ENCODE data around the gene IFIT3. TPM values are rescaled to one million over a fixed set of nuclear protein-coding genes. Genes with fewer than 3 reads are reported as not detected.

The IFIT3 gene
- total and polyA plus RNA-seq, 2 donors (not counting 1 experiment from before 2014, with no cell fraction given), result 1.5 to 4.2 TPM

DNA sequence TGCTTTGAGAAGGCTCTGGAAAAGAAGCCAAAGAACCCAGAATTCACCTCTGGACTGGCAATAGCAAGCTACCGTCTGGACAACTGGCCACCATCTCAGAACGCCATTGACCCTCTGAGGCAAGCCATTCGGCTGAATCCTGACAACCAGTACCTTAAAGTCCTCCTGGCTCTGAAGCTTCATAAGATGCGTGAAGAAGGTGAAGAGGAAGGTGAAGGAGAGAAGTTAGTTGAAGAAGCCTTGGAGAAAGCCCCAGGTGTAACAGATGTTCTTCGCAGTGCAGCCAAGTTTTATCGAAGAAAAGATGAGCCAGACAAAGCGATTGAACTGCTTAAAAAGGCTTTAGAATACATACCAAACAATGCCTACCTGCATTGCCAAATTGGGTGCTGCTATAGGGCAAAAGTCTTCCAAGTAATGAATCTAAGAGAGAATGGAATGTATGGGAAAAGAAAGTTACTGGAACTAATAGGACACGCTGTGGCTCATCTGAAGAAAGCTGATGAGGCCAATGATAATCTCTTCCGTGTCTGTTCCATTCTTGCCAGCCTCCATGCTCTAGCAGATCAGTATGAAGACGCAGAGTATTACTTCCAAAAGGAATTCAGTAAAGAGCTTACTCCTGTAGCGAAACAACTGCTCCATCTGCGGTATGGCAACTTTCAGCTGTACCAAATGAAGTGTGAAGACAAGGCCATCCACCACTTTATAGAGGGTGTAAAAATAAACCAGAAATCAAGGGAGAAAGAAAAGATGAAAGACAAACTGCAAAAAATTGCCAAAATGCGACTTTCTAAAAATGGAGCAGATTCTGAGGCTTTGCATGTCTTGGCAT, 21.1 kb upstream of the IFIT3 start:
- Mint-ChIP-seq H3K4me1 (peaks cover 41% of the 10 kb centered on the region), H3K27ac (no peak overlapping the region), H3K9me3 (ENCODE audit: insufficient read depth) (no peaks in the 10 kb centered on the region), H3K4me3 (no peak overlapping the region), H3K27me3 (no peaks in the 10 kb centered on the region)
- intact Hi-C loops (cut with micrococcal nuclease), result no loop called here
- ATAC-seq (ENCODE audit: low read depth) (no peak), DNase-seq (no peak)
- Histone ChIP-seq H3K9ac (ENCODE audit: low read length) (no peak overlapping the region), H3K4me2 (replicated peaks; ENCODE audit: low read depth, low read length, poor library complexity, severe bottlenecking) (no peak overlapping the region), H3K36me3 (replicated peaks in 1 of 2; ENCODE audit: control extremely low read depth in 1 of 2, control insufficient read depth in 1 of 2, extremely low read depth in 1 of 2, insufficient read depth in 2 of 2, low read length in 1 of 2) (peaks cover 0 to 35% of the 10 kb centered on the region in 2 experiments), H3K79me2 (ENCODE audit: control insufficient read depth, insufficient read depth, low read length) (peaks cover 28% of the 10 kb centered on the region), H3K27ac (ENCODE audit: low read length in 2 of 2) (no peak overlapping the region), H3K4me1 (ENCODE audit: control insufficient read depth in 2 of 2, insufficient read depth in 2 of 2, low read length in 2 of 2) (peaks cover 21 to 23% of the 10 kb centered on the region in 2 donors), H3K9me3 (ENCODE audit: control extremely low read depth in 1 of 3, control insufficient read depth in 2 of 3, insufficient read depth in 1 of 3, low read length in 2 of 3) (no peaks in the 10 kb centered on the region), H4K20me1 (ENCODE audit: control insufficient read depth, insufficient read depth, low read length, poor library complexity, severe bottlenecking) (peaks cover 11% of the 10 kb centered on the region), H3K4me3 (ENCODE audit: control extremely low read depth in 1 of 5, extremely low read depth in 1 of 5, insufficient read depth in 1 of 5, low read depth in 2 of 5, low read length in 4 of 5) (no peak overlapping the region), H2AFZ (ENCODE audit: insufficient read depth, low read depth, low read length, poor library complexity, severe bottlenecking) (no peak overlapping the region), H3K27me3 (replicated peaks in 1 of 4; ENCODE audit: control extremely low read depth in 1 of 4, control insufficient read depth in 3 of 4, insufficient read depth in 4 of 4, low read length in 3 of 4) (no peaks in the 10 kb centered on the region)
- POLR2A ChIA-PET, result no interaction called here
- 100% methylated on average over 6 of the region's 13 CpGs for WGBS (ENCODE audit: insufficient coverage)
- TF ChIP-seq, protein P1, sequence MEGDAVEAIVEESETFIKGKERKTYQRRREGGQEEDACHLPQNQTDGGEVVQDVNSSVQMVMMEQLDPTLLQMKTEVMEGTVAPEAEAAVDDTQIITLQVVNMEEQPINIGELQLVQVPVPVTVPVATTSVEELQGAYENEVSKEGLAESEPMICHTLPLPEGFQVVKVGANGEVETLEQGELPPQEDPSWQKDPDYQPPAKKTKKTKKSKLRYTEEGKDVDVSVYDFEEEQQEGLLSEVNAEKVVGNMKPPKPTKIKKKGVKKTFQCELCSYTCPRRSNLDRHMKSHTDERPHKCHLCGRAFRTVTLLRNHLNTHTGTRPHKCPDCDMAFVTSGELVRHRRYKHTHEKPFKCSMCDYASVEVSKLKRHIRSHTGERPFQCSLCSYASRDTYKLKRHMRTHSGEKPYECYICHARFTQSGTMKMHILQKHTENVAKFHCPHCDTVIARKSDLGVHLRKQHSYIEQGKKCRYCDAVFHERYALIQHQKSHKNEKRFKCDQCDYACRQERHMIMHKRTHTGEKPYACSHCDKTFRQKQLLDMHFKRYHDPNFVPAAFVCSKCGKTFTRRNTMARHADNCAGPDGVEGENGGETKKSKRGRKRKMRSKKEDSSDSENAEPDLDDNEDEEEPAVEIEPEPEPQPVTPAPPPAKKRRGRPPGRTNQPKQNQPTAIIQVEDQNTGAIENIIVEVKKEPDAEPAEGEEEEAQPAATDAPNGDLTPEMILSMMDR (IDR thresholded peaks at IDR 0.05), result no peak
- no peak for TF ChIP-seq EZH2 (IDR thresholded peaks at IDR 0.05; ENCODE audit: borderline replicate concordance, insufficient read depth, low read depth, low read length, poor library complexity, severe bottlenecking)
- CTCF ChIA-PET, result no interaction called here

DNA sequence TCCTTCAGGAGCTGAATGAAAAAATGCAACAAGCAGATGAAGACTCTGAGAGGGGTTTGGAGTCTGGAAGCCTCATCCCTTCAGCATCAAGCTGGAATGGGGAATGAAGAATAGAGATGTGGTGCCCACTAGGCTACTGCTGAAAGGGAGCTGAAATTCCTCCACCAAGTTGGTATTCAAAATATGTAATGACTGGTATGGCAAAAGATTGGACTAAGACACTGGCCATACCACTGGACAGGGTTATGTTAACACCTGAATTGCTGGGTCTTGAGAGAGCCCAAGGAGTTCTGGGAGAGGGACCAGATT, 20.6 kb upstream of the IFIT3 start:
- Histone ChIP-seq H4K20me1 (ENCODE audit: control insufficient read depth, insufficient read depth, low read length, poor library complexity, severe bottlenecking) (peaks cover 11% of the 10 kb centered on the region), H3K4me1 (ENCODE audit: control insufficient read depth in 2 of 2, insufficient read depth in 2 of 2, low read length in 2 of 2) (peaks cover 19 to 23% of the 10 kb centered on the region in 2 donors), H3K27ac (ENCODE audit: low read length in 2 of 2) (no peak overlapping the region), H3K79me2 (ENCODE audit: control insufficient read depth, insufficient read depth, low read length) (peaks cover 28% of the 10 kb centered on the region), H3K36me3 (replicated peaks in 1 of 2; ENCODE audit: control extremely low read depth in 1 of 2, control insufficient read depth in 1 of 2, extremely low read depth in 1 of 2, insufficient read depth in 2 of 2, low read length in 1 of 2) (peaks cover 0 to 35% of the 10 kb centered on the region in 2 experiments), H3K4me3 (ENCODE audit: control extremely low read depth in 1 of 5, extremely low read depth in 1 of 5, insufficient read depth in 1 of 5, low read depth in 2 of 5, low read length in 4 of 5) (no peak overlapping the region), H3K9me3 (ENCODE audit: control extremely low read depth in 1 of 3, control insufficient read depth in 2 of 3, insufficient read depth in 1 of 3, low read length in 2 of 3) (no peaks in the 10 kb centered on the region), H3K4me2 (replicated peaks; ENCODE audit: low read depth, low read length, poor library complexity, severe bottlenecking) (no peak overlapping the region), H3K9ac (ENCODE audit: low read length) (no peak overlapping the region), H2AFZ (ENCODE audit: insufficient read depth, low read depth, low read length, poor library complexity, severe bottlenecking) (no peak overlapping the region), H3K27me3 (replicated peaks in 1 of 4; ENCODE audit: control extremely low read depth in 1 of 4, control insufficient read depth in 3 of 4, insufficient read depth in 4 of 4, low read length in 3 of 4) (no peaks in the 10 kb centered on the region)
- ChIA-PET POLR2A (no interaction called here), CTCF (interaction anchor here (0.5 kb wide), 1 partner anchor 13 kb away, joined by 4 read pairs; no protein-coding TSS in a partner anchor)
- Mint-ChIP-seq H3K4me3 (no peak overlapping the region), H3K27me3 (no peaks in the 10 kb centered on the region), H3K27ac (no peak overlapping the region), H3K4me1 (peaks cover 35% of the 10 kb centered on the region), H3K9me3 (ENCODE audit: insufficient read depth) (no peaks in the 10 kb centered on the region)
- intact Hi-C loops (cut with micrococcal nuclease), result no loop called here
- no peak for TF ChIP-seq EZH2 (IDR thresholded peaks at IDR 0.05; ENCODE audit: borderline replicate concordance, insufficient read depth, low read depth, low read length, poor library complexity, severe bottlenecking)
- ATAC-seq (ENCODE audit: low read depth), result no peak
- DNase-seq, result no peak
